Neural cell (in vitro differentiated cells): ENCODE data around the gene BCL11B.

Experiments
- CTCF ChIP-seq: fragments of 450-650 bp; IDR thresholded peaks from 2 replicates; pipeline ENCODE4 v1.5.1; 2014; ENCODE audit warnings: antibody characterized with exemption, mild to moderate bottlenecking, moderate library complexity; ENCODE audit not compliant: poor library complexity, severe bottlenecking
- EP300 ChIP-seq: fragments of 450-650 bp; conservative IDR thresholded peaks from 2 replicates; pipeline ENCODE4 v1.6.1; 2014; ENCODE audit warnings: antibody characterized with exemption, mild to moderate bottlenecking, moderate library complexity; ENCODE audit not compliant: poor library complexity, severe bottlenecking
- EZH2 ChIP-seq: fragments of 200-600, 300-800 bp; shearing (Covaris generic), sonication (generic); IDR thresholded peaks from 2 replicates; pipeline ENCODE4 v1.6.1; 2014; ENCODE audit warnings: antibody characterized with exemption, low read length, borderline replicate concordance, mild to moderate bottlenecking; ENCODE audit not compliant: insufficient read depth, poor library complexity, severe bottlenecking
- MXI1 ChIP-seq: fragments of 450-650 bp; conservative IDR thresholded peaks from 2 replicates; pipeline ENCODE4 v1.6.1; 2014; ENCODE audit warnings: antibody characterized with exemption, mild to moderate bottlenecking; ENCODE audit not compliant: poor library complexity, severe bottlenecking
- POLR2AphosphoS5 ChIP-seq: IDR thresholded peaks from 2 replicates; pipeline ENCODE4 v1.6.1; 2012
- RAD21 ChIP-seq: fragments of 450-650 bp; conservative IDR thresholded peaks from 2 replicates; pipeline ENCODE4 v1.6.1; 2014; ENCODE audit warnings: antibody characterized with exemption, mild to moderate bottlenecking, moderate library complexity
- REST ChIP-seq: IDR thresholded peaks from 2 replicates; pipeline ENCODE4 v1.6.1; 2012; ENCODE audit warnings: borderline replicate concordance
- SMC3 ChIP-seq: fragments of 450-650 bp; conservative IDR thresholded peaks from 2 replicates; pipeline ENCODE4 v1.6.1; 2014; ENCODE audit warnings: antibody characterized with exemption, mild to moderate bottlenecking, moderate library complexity; ENCODE audit not compliant: poor library complexity
- TAF1 ChIP-seq: IDR thresholded peaks from 2 replicates; pipeline ENCODE4 v1.6.1; 2012; ENCODE audit warnings: low read depth

- TF ChIP-seq EZH2 (no peak), CTCF (no peak), TAF1 (no peak), EP300 (no peak), POLR2AphosphoS5 (peak; percentile 25), SMC3 (no peak), REST (no peak), MXI1 (peak; percentile 24), RAD21 (no peak)
Observed at GRCh38 chr14:99272899-99273765, 1.1 kb upstream of the BCL11B start.
